ENCODE measurements around the gene ZNF382.

GRCh38 chr19:36674201-36674600 lies 69.1 kb downstream of the ZNF382 start:
- TF ChIP-seq, protein P1, sequence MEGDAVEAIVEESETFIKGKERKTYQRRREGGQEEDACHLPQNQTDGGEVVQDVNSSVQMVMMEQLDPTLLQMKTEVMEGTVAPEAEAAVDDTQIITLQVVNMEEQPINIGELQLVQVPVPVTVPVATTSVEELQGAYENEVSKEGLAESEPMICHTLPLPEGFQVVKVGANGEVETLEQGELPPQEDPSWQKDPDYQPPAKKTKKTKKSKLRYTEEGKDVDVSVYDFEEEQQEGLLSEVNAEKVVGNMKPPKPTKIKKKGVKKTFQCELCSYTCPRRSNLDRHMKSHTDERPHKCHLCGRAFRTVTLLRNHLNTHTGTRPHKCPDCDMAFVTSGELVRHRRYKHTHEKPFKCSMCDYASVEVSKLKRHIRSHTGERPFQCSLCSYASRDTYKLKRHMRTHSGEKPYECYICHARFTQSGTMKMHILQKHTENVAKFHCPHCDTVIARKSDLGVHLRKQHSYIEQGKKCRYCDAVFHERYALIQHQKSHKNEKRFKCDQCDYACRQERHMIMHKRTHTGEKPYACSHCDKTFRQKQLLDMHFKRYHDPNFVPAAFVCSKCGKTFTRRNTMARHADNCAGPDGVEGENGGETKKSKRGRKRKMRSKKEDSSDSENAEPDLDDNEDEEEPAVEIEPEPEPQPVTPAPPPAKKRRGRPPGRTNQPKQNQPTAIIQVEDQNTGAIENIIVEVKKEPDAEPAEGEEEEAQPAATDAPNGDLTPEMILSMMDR (IDR thresholded peaks at IDR 0.05; ENCODE audit: low read length): no peak
- no peak for TF ChIP-seq EZH2 (optimal IDR thresholded peaks at IDR 0.05; ENCODE audit: low read depth, low read length)
